ENCODE data around the gene UCK2.

DNA sequence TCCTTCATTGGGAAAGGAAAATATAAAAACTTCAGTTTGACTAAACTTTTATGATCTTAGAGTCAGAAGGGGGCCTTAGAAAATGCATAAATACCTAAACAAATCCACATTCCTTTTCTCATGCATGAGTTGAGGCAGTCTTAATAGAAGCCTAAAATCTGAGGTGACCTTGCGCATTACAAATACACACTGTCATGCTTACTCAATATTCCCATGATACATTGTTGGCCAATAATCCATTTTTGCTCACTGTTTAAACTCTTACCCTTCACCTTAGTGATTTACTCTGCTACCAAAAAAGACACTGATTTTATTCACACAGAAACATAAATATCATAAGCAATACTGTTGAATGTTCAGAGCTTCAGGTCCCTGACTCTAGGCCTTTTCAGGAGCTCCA, 39.7 kb upstream of the UCK2 start:
- TF ChIP-seq CTCF (IDR thresholded peaks at IDR 0.05) = no peak
- no peak for TF ChIP-seq POLR2A (IDR thresholded peaks at IDR 0.05)
